ENCODE results near the gene MYOM1. TPM values are rescaled to one million over a fixed set of nuclear protein-coding genes. Genes with fewer than 3 reads are reported as not detected.

The MYOM1 gene
- total RNA-seq, 1 experiment from 2014 or later, result 0.02 TPM

GRCh38 chr18:3118195-3119010 is 101.4 kb downstream of the MYOM1 start:
- DNase-seq (ENCODE audit: low spot score), result no peak

GRCh38 chr18:3117493-3118192 is 102.1 kb downstream of the MYOM1 start:
- no peak for DNase-seq (ENCODE audit: low spot score)

- no peak for DNase-seq (ENCODE audit: low spot score)
These were observed 104.2 kb downstream of the MYOM1 start for GRCh38 chr18:3115447-3116030.

GRCh38 chr18:3114451-3114850 is 105.3 kb downstream of the MYOM1 start:
- no peak for DNase-seq (ENCODE audit: low spot score)

GRCh38 chr18:3114026-3114425 is 105.7 kb downstream of the MYOM1 start:
- DNase-seq (ENCODE audit: low spot score), result no peak

- DNase-seq (ENCODE audit: low spot score), result no peak
These were observed 108.1 kb downstream of the MYOM1 start for GRCh38 chr18:3111523-3112240.

GRCh38 chr18:3110034-3110752 is 109.6 kb downstream of the MYOM1 start:
- no peak for DNase-seq (ENCODE audit: low spot score)

GRCh38 chr18:3107740-3108151 is 112.0 kb downstream of the MYOM1 start:
- no peak for DNase-seq (ENCODE audit: low spot score)

- DNase-seq (ENCODE audit: low spot score), result no peak
These were observed 115.3 kb downstream of the MYOM1 start for GRCh38 chr18:3104190-3105054.

- DNase-seq (ENCODE audit: low spot score), result no peak
These were observed 116.2 kb downstream of the MYOM1 start for GRCh38 chr18:3103576-3103975.

GRCh38 chr18:3102983-3103382 is 116.8 kb downstream of the MYOM1 start:
- DNase-seq (ENCODE audit: low spot score), result no peak

- no peak for DNase-seq (ENCODE audit: low spot score)
These were observed 119.2 kb downstream of the MYOM1 start for GRCh38 chr18:3100498-3101132.

GRCh38 chr18:3099327-3099726 is 120.4 kb downstream of the MYOM1 start:
- no peak for DNase-seq (ENCODE audit: low spot score)

GRCh38 chr18:3097082-3097481 is 122.7 kb downstream of the MYOM1 start:
- no peak for DNase-seq (ENCODE audit: low spot score)

GRCh38 chr18:3095921-3096320 is 123.8 kb downstream of the MYOM1 start:
- no peak for DNase-seq (ENCODE audit: low spot score)

GRCh38 chr18:3094338-3094684 is 125.5 kb downstream of the MYOM1 start:
- no peak for DNase-seq (ENCODE audit: low spot score)

GRCh38 chr18:3093624-3094337 is 126.0 kb downstream of the MYOM1 start:
- no peak for DNase-seq (ENCODE audit: low spot score)

GRCh38 chr18:3092727-3093126 is 127.0 kb downstream of the MYOM1 start:
- no peak for DNase-seq (ENCODE audit: low spot score)

GRCh38 chr18:3089579-3089978 is 130.2 kb downstream of the MYOM1 start:
- DNase-seq (ENCODE audit: low spot score), result no peak

Measured in H4 (cell line).